ENCODE measurements around the gene COMMD6.

- TF ChIP-seq EZH2 (IDR thresholded peaks at IDR 0.05; ENCODE audit: insufficient read depth, poor library complexity, severe bottlenecking) (no peak), EZH2phosphoT487 (IDR thresholded peaks at IDR 0.05; ENCODE audit: insufficient read depth, low read depth) (no peak)
Observed at GRCh38 chr13:75533861-75534260, 3.8 kb downstream of the COMMD6 start.
